Measurements from ENCODE around the gene TMEM259.

TMEM259 gene

DNA sequence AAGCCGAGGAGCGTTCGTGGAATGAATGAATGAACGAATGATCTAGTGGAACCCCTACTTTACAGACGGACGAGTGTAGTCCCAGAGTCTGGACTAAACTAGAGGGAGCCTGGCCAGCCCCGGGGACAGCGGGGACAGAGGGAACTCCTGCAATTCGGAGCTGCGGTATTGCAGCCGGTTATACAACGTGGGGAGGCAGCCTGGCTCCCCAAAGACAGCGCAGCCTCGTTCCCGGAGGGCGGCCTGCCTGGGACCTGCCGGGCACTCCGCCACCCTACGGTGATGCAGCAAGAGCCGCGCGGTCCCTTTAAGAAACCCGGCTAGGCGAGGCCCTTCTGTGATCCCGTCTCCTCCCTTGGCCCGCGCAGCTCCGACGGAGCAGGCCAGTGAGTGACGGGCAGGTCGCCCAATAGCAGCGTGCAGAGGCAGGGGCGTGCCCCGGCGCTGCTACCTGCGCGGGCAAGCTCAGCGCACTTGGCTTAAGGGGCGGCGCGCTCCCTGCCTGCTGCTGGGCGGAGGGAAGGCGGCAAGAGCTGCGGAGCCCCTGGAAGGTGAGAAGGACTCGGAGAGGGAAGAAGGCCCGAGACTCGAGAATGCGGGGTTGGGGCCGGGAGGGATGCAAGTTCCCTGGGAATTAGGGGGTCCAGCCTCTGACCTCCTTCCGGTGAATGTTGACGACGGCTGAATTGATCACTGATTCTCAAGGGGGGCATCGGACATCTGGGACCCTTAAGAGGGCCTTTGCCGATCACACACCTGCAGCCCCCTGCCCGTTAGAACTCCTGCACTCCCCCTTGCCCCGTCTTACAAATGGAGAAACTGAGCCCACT, 18.9 kb upstream of the TMEM259 start, which contains the start of gene ABCA7:
TSS of gene ABCA7 (plus strand) at position 462 of the 830 bp plus-strand sequence. CDS start 1,255 bp downstream, outside the sequence.
- peak; percentile 98 for DNase-seq (ENCODE audit: low read depth, low spot score)
- in situ Hi-C loops (cut with HindIII; ENCODE audit: low sequenced_read_pairs): no loop called here
- TF ChIP-seq, protein P1, sequence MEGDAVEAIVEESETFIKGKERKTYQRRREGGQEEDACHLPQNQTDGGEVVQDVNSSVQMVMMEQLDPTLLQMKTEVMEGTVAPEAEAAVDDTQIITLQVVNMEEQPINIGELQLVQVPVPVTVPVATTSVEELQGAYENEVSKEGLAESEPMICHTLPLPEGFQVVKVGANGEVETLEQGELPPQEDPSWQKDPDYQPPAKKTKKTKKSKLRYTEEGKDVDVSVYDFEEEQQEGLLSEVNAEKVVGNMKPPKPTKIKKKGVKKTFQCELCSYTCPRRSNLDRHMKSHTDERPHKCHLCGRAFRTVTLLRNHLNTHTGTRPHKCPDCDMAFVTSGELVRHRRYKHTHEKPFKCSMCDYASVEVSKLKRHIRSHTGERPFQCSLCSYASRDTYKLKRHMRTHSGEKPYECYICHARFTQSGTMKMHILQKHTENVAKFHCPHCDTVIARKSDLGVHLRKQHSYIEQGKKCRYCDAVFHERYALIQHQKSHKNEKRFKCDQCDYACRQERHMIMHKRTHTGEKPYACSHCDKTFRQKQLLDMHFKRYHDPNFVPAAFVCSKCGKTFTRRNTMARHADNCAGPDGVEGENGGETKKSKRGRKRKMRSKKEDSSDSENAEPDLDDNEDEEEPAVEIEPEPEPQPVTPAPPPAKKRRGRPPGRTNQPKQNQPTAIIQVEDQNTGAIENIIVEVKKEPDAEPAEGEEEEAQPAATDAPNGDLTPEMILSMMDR (IDR thresholded peaks at IDR 0.05; ENCODE audit: low read depth, low read length): no peak
- H3K4me3 ChIP-seq (ENCODE audit: low read depth, low read length): peak within 1 kb of the TSS; percentile 62

DNA sequence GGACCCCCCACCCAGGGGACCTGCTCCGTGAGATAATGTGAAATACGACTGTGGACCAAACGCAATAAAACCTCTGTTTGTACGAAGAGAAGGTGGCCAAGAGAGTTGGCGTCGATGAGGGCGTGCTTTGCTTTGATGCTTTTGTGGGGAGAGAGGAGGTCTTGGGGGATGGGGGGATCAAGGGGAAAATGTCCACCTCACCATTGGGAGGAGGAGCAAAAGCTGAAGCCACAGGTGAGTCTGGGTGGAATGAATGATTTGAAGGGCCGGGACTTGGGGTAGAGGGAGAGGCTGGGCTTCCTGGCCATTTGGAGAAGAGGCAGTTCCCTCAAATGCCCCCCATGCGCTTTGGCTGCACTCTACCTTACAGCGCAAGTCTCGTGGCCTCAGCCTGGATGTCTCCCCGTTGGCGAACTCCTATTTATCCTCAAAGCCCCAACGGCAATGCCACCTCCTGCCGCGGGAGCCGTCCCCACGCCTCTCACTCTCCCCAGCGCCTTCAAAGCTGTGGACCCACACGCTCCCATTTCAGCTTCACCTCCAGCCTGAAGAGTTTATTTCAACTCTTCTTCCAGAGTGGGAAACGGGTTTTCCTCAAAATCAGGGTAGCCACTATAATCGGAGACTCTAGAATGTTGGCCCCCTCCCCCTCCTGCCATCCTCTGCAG, 18.2 kb upstream of the TMEM259 start:
- in situ Hi-C loops (cut with HindIII; ENCODE audit: low sequenced_read_pairs): no loop called here
- peak overlapping the region; percentile 17 for H3K4me3 ChIP-seq (ENCODE audit: low read depth, low read length)
- TF ChIP-seq, protein P1 (IDR thresholded peaks at IDR 0.05; ENCODE audit: low read depth, low read length): no peak
- no peak for DNase-seq (ENCODE audit: low read depth, low spot score)

GRCh38 chr19:1037621-1038064, 16.7 kb upstream of the TMEM259 start:
- no peak overlapping the region for H3K4me3 ChIP-seq (ENCODE audit: low read depth, low read length)
- DNase-seq (ENCODE audit: low read depth, low spot score): no peak
- in situ Hi-C loops (cut with HindIII; ENCODE audit: low sequenced_read_pairs): no loop called here
- TF ChIP-seq, protein P1 (IDR thresholded peaks at IDR 0.05; ENCODE audit: low read depth, low read length): no peak

DNA sequence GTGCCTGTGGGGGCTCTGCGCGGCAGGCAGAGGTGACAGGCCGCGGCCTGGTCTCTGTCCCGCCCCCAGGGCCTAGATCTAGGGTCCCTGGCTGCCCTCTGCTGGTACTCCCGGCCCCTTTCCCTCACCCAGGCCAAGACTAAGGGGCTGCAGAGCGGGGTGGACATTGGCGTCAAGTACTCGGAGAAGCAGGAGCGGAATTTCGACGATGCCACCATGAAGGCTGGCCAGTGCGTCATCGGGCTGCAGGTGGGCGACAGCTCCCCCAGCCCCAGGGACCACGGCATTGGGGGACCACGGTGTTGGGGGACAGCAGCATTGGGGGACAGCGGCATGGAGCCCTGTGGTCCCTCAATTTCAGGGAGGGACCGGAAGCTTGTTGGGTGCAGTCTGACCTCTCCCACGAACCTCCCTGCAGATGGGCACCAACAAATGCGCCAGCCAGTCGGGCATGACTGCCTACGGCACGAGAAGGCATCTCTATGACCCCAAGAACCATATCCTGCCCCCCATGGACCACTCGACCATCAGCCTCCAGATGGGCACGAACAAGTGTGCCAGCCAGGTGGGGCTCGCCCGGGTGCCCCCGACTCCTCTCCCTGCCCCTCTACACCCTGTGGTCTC, 15.2 kb upstream of the TMEM259 start:
- H3K4me3 ChIP-seq (ENCODE audit: low read depth, low read length): no peak overlapping the region
- in situ Hi-C loops (cut with HindIII; ENCODE audit: low sequenced_read_pairs): no loop called here
- DNase-seq (ENCODE audit: low read depth, low spot score): no peak
- TF ChIP-seq, protein P1 (IDR thresholded peaks at IDR 0.05; ENCODE audit: low read depth, low read length): no peak

DNA sequence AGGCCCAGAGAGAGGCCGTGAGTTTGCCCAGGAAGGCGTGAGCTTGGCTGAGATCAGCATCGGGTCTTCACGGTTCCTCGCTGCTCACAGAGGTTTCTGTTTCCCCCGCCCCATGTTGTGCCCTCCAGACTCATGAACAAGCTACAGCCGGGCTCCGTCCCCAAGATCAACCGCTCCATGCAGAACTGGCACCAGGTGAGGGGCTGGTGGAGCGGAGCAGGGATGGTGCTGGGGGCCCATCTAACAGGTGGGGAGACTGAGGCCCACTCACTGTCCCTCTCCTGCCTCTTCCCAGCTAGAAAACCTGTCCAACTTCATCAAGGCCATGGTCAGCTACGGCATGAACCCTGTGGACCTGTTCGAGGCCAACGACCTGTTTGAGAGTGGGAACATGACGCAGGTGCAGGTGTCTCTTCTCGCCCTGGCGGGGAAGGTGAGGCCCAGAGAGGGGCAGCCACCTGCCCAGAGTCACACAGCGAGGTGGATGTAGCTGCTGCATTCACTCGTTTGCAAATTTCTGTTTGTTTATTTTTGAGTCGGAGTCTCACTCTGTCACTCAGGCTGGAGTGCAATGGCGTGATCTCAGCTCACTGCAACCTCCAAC, 11.4 kb upstream of the TMEM259 start:
- no peak for DNase-seq (ENCODE audit: low read depth, low spot score)
- H3K4me3 ChIP-seq (ENCODE audit: low read depth, low read length): no peak overlapping the region
- in situ Hi-C loops (cut with HindIII; ENCODE audit: low sequenced_read_pairs): no loop called here
- TF ChIP-seq, protein P1 (IDR thresholded peaks at IDR 0.05; ENCODE audit: low read depth, low read length): no peak

All from astrocyte of the spinal cord (primary cell).